Adrenal gland (tissue), 12 donors: Measurements from ENCODE around the gene CENPS. TPM values are rescaled to one million over a fixed set of nuclear protein-coding genes. Genes with fewer than 3 reads are reported as not detected.

Experiments
- DNase-seq, 7 donors: peaks; one replicate each; pipeline ENCODE4 v3.0.0-alpha.2; 2019 to 2020
- H3K27ac ChIP-seq, 5 donors: fragments of 200-600 bp; sonication (generic) in 4 of 5; 1 replicate in 3 of 5; 2 replicates in 2 of 5; pipeline versions ENCODE4 v1.5.1 to v1.8.0; 2016 to 2020; ENCODE audit warnings: mild to moderate bottlenecking in 1 of 5
- H3K27me3 ChIP-seq: fragments of 200-600 bp; 2 replicates; pipeline ENCODE4 v1.8.0; 2021
- H3K36me3 ChIP-seq, 2 donors: fragments of 200-600 bp; replicated peaks in 1 of 2; 1 replicate in 1 of 2; 2 replicates in 1 of 2; pipeline versions ENCODE4 v1.5.1 to v1.8.0; 2018 to 2022
- H3K4me1 ChIP-seq, 2 donors: fragments of 200-600 bp; replicated peaks in 1 of 2; 1 replicate in 1 of 2; 2 replicates in 1 of 2; pipeline versions ENCODE4 v1.5.1 to v1.8.0; 2018 to 2021
- H3K4me3 ChIP-seq, 4 donors: fragments of 200-600 bp; sonication (generic) in 3 of 4; one replicate each; pipeline ENCODE4 v1.5.1; 2016 to 2018
- H3K9me3 ChIP-seq, 3 donors: fragments of 200-600 bp; sonication (generic) in 1 of 3; replicated peaks in 1 of 3; 1 replicate in 2 of 3; 2 replicates in 1 of 3; pipeline versions ENCODE4 v1.5.1 to v1.8.0; 2016 to 2021
- CTCF ChIP-seq, 6 experiments: fragments of 450-650 bp in 4 of 6; fragments of 200-600 bp in 2 of 6; sonication (generic) in 1 of 6; IDR thresholded peaks; 1 replicate in 5 of 6; 2 replicates in 1 of 6; pipeline versions ENCODE4 v1.5.1 to v1.8.0; 2016 to 2021; ENCODE audit warnings: antibody characterized with exemption in 6 of 6, mild to moderate bottlenecking in 2 of 6, moderate library complexity in 1 of 6
- POLR2A ChIP-seq, 2 donors: fragments of 450-650 bp; IDR thresholded peaks; one replicate each; pipeline ENCODE4 v1.6.1; 2017; ENCODE audit warnings: antibody characterized with exemption in 2 of 2, mild to moderate bottlenecking in 2 of 2, moderate library complexity in 1 of 2
- WGBS, 4 donors: extraction: QIAGEN DNeasy Blood & Tissue Kit in 2 of 4; methylation state at CpG; one replicate each; pipeline versions ENCODE4 v1.1.5 to v1.1.7; 2013 to 2017; 5-methylcytosine and 5-hydroxymethylcytosine counted together
- intact Hi-C, 2 donors: fragments of 100-400 bp; cut with DNase I; formaldehyde crosslinking; loops; one replicate each; pipeline versions ENCODE4 v1.14.1 to v1.15.0; 2022 to 2023
- polyA plus RNA-seq, 3 donors: library from polyadenylated mRNA; stranded (reverse); fragments of 200-250 nt in 2 of 3; fragments of 350-450 nt in 1 of 3; fragmentation: Illumina TruSeq in 1 of 3; extraction: RNeasy Lipid Tissue Mini Kit (QIAGEN cat#74804) in 1 of 3; gene quantifications; one replicate each; pipeline ENCODE4 v1.2.3, GENCODE V29; 2013 to 2014
- total RNA-seq, 9 donors: library from RNA; depleted of rRNA in 4 of 9; stranded (reverse); fragments of >200 nt in 4 of 9; fragments of 120-200 nt in 1 of 9; fragmentation: NEBNext Ultra II Directional in 1 of 9; extraction: Animal tissue kit (Norgen Biotek cat#: 25700) in 1 of 9; gene quantifications; one replicate each; pipeline versions ENCODE4 v1.1.0 to v1.2.4, GENCODE V29; 2013 to 2023
- donor health status: healthy with polysubstance abuse.
- donor health status: Bipolar disorder and iron deficiency.
- donor health status: DM: yes; HTN: yes; CAD: no.
- donor health status: DM: no; HTN: no; CAD: no.
- donor health status: DM: no; HTN: no; CAD: no.
- donor health status: DM: yes; HTN: yes; CAD: no.

CENPS gene
- total and polyA plus RNA-seq, 12 donors, result 10.0 to 32.9 (median 18.8) TPM

GRCh38 chr1:10428984-10429383 lies 1.2 kb upstream of the CENPS start:
- TF ChIP-seq POLR2A (IDR thresholded peaks at IDR 0.05), result no peak
- TF ChIP-seq CTCF (IDR thresholded peaks at IDR 0.05), result no peak
- Histone ChIP-seq H3K9me3 (no peaks in the 10 kb centered on the region), H3K4me3 (no peak overlapping the region), H3K4me1 (peaks cover 9 to 20% of the 10 kb centered on the region in 2 donors), H3K27ac (no peak overlapping the region), H3K27me3 (no peaks in the 10 kb centered on the region), H3K36me3 (no peaks in the 10 kb centered on the region)
- no peak for DNase-seq
- intact Hi-C loops, result loop anchor here in 1 of 2 donors (5.0 kb wide), 1 partner anchor 52 kb away; no protein-coding TSS in a partner anchor
- 81 to 100% (median 84%) methylated on average over 4 to 5 of the region's 5 CpGs for WGBS, 4 donors

GRCh38 chr1:10429868-10430215 lies 391 bp upstream of the CENPS start:
- Histone ChIP-seq H3K4me3 (peak overlapping the region in 2 of 4 donors; percentile 65 to 70), H3K9me3 (no peaks in the 10 kb centered on the region), H3K27ac (peak overlapping the region in 2 of 5 donors; percentile 39 to 79), H3K27me3 (no peaks in the 10 kb centered on the region), H3K36me3 (no peaks in the 10 kb centered on the region), H3K4me1 (peaks cover 9 to 20% of the 10 kb centered on the region in 2 donors)
- DNase-seq, result peak in 1 of 7 donors; percentile 21
- 0 to 28% (median 19%) methylated on average over 5 to 16 of the region's 16 CpGs for WGBS, 4 donors
- intact Hi-C loops, result loop anchor here (5.0 kb wide), 2 partner anchors 53 to 62 kb away; no protein-coding TSS in a partner anchor
- no peak for TF ChIP-seq CTCF (IDR thresholded peaks at IDR 0.05)
- no peak for TF ChIP-seq POLR2A (IDR thresholded peaks at IDR 0.05)

GRCh38 chr1:10431070-10431730 lies 967 bp downstream of the CENPS start:
- DNase-seq, result peak in 1 of 7 donors; percentile 60
- peaks cover 9 to 20% of the 10 kb centered on the region in 2 donors for H3K4me1 ChIP-seq
- H3K4me3 ChIP-seq, result peak overlapping the region; percentile 15 to 70 (median 68)
- H3K9me3 ChIP-seq, result no peaks in the 10 kb centered on the region
- H3K27me3 ChIP-seq, result no peaks in the 10 kb centered on the region
- no peak for TF ChIP-seq CTCF (IDR thresholded peaks at IDR 0.05)
- TF ChIP-seq POLR2A (IDR thresholded peaks at IDR 0.05), result no peak
- H3K36me3 ChIP-seq, result no peaks in the 10 kb centered on the region
- WGBS, 4 donors, result 22 to 29% (median 25%) methylated on average over 25 to 30 of the region's 30 CpGs
- H3K27ac ChIP-seq, result peak overlapping the region in 2 of 5 donors; percentile 39 to 79
- intact Hi-C loops, result loop anchor here (5.0 kb wide), 1 partner anchor 61 kb away; no protein-coding TSS in a partner anchor

- no peaks in the 10 kb centered on the region for H3K36me3 ChIP-seq
- peaks cover 9 to 16% of the 10 kb centered on the region in 2 donors for H3K4me1 ChIP-seq
- H3K4me3 ChIP-seq, result no peak overlapping the region
- H3K27ac ChIP-seq, result no peak overlapping the region
- no peak for TF ChIP-seq CTCF (IDR thresholded peaks at IDR 0.05)
- TF ChIP-seq POLR2A (IDR thresholded peaks at IDR 0.05), result no peak
- intact Hi-C loops, result loop anchor here (5.0 kb wide), 1 partner anchor 59 kb away; no protein-coding TSS in a partner anchor
- WGBS, 4 donors, result 77 to 85% (median 81%) methylated on average over 14 of the region's 14 CpGs
- H3K9me3 ChIP-seq, result no peaks in the 10 kb centered on the region
- no peaks in the 10 kb centered on the region for H3K27me3 ChIP-seq
- no peak for DNase-seq
Observed at GRCh38 chr1:10432910-10433700, 2.9 kb downstream of the CENPS start.
